HG03342 (cell line): ENCODE data around the gene SOX11.

ENCODE experiments used
- ATAC-seq: cut with Tn5 transposase; IDR thresholded peaks from one replicate; pipeline ENCODE4 v1.9.1; 2021; ENCODE audit warnings: mild to moderate bottlenecking, moderate library complexity; ENCODE audit not compliant: unreplicated experiment

SOX11 gene

DNA sequence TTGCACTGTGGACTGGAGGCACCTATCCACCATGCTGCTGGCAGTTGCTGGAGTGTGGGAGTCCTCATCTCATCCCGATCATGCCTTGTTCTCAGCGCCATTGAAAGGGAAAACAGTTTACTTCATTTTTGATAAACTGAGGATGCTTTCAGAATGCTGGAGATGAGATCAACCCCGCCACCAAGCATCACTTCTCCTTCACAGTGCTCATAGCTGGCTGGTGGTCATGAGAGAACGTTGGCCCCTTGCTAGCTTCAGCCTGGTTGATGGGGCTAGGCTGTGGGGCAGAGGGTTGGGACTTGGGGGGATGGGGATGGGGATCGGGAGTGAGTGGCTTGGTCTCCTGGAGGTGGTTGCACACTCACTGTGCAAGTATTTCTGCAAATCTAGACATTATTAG lies 30.1 kb downstream of the SOX11 start:
- no peak for ATAC-seq

DNA sequence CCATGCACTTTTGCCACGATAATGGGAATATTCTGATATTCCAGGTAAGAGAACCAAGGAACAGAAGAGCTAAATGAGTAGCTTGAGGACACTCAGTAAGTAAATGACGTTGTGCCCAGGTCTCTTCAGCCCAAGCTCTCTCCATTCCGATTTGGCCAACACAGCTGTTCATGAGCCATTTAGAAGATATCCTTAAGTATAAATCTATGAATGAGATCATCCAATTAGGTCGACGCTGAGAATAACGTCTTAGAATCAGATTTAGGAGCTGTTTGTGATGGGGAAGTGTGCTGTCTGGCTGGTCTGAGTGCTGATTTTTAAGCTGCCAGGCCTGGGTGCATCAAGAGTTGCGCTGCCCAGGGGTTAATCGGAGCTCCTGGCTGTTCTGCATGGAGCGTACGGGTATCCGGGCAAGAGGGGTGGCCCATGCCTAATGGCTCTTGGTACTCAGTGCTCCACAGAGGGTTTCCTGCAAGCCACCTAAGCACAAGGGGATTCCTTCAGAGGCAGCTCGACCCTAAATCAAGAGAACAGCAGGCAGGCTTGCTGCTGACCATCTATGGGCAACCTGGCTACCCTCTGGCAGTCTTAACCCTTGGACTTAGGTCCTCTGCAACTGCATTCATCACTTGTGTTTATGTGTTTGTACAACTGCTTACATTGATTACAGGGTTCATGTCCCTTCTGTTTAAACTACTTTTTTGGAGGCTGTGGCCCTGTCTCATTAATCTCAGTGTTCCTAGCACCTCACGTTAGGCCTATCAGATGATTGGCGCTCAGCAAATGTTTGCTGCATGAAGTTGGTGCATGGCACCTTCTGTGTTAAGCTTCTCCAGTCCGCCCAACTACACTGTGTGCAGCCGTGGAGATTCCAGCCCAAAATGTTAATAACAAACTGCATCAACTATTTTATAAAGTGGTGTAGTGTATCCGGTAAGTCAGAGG lies 31.9 kb downstream of the SOX11 start:
- no peak for ATAC-seq

DNA sequence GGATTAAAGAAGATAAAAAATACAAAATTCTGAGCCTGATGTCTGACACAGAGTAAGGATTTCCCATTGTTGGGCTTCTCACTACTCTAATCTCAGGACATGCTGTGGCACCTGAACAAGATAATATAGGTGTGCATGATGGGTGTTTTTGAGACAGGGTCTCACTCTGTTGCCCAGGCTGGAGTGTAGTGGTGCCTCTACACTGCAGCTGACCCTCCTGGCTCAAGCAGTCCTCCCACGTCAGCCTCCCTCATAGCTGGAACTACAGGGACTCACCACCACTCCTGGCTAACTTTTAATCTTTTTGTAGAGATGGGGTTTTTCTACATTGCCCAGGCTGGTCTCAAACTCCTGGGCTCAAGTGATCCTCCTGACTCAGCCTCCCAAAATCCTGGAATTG lies 32.9 kb downstream of the SOX11 start:
- no peak for ATAC-seq

DNA sequence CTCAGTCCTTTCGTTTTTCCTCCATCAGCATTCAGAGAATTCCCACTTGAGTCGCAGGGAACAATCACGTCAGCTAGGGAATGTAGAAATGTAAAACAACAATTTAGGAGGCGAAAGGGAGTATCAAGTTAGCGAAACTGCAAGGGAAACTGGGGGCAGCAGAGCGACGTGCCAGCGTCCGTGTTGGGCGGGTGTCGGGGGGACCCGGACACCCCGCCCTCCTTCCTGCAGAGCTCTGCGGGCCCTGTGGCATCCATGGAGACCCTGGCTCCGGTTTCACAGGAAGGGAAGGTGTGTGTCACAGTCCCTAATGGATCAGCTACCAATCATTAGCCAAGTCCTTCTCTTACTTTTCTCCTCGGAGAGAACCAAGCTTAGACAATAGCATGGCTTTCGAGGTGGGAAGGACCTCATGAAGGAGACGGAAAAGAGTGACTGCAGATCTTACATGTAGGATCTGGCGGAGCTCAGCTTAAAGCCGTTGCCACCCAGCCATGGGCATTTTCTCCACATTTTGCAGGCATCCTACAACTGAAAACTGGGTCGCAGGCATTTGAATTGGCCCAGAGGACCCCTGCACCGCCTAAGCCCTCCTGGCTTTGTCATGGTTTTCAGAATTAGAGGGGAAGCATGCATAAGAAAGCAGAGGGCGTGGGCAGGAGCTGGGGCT lies 33.7 kb downstream of the SOX11 start:
- ATAC-seq, result no peak

DNA sequence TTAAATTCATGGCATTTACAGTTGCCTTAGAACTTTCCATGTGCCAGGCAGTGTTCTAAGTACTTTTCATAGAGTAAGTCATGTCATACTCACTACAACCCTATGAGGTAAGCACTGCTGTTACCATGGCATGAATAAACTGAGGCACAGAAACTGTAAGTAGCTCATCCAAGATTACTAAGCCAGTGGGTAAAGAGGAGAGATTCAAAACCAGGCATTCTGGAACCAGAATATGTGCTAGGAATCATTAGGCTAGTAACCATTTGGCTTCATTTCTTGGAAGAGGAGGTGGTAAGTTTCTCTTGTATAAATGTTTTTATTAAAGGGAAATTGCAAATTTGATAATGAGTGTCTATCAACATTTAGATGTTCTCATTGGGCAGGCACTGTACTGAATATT lies 35.1 kb downstream of the SOX11 start:
- ATAC-seq, result no peak

DNA sequence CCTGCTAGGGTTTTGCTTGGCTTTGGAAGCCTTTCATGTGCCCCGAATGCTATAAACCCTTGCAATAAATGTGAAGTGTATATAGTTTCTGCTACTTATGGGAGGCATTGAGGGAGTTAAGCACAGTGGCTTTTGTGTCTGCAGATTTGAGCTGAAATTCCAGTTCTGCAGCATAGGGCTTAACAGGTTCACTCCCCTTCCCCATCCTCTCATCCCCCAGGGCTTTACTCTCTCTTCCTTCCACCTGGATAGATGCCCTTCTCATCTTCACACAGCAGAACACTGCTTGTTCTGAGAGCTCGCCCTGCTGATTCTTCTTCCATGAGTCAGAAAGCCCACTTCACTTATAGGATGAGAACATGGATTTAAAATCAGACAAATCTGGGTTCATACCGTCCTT lies 37.2 kb downstream of the SOX11 start:
- ATAC-seq, result no peak

DNA sequence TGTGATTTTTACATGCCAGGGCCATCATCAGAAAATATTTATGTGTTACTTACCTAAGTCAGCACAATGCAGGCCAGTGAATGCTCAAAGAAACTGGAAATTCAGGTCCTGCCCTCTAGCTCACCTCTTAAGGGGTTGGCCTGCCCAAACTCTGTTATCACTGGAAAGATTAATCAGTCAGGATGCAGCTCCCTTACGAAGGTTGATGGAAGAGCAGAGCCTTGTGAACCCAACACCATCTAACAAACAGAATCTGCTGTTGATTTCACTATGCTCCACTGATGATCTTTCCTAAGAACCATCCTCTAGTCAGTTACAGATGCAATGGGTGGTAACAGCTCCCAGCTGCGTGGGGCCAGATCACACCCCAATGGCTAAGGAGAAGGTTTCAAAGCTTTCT lies 38.2 kb downstream of the SOX11 start:
- no peak for ATAC-seq

DNA sequence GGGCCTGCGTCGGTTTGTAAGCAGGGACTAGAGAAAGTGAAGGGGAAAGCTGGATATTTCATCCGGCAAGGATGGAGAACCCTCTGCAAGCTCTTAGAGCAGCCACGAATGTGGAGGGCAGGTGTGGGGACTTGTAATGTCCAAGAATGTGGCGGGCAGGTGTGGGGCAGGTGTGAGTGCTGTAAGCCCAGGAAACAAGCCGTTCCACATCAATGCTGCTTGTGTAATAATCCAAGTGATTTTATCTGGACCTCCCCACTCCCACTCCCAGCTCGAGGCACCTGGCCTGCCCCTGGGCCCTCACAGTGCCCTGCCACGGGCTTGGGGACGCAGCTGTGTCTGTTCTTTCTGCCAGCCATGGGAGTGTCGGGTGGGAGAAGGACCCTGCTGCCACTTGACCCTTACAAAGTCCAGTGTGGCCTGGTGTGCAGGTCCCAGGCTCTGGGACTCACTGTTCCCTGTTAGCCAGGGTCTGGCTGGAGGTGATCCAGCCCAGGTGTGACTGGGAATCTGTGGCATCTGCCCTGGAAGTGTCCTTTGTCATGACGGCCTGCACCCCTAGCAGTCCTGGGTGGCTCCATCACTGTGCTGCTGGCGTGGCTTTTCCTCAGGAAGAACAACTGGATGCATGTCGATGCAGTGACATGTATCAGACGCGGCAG lies 42.8 kb downstream of the SOX11 start:
- no peak for ATAC-seq

DNA sequence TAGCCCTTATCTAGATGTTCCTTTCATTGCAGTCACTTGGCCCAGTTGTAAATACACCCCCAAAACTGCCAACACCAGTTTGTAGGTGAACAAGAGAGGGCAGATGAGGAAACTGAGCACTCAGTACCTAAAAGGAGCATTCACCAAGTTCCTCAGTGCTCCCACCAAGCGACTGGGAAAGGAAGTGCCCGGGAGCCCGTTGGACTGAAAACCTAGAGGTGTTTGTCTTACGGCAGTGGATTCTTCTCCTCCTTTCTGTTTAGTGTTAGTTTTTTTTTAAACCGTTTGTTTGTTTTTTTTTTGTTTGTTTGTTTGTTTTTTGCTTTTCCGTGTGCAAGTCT lies 43.3 kb downstream of the SOX11 start:
- ATAC-seq, result no peak

DNA sequence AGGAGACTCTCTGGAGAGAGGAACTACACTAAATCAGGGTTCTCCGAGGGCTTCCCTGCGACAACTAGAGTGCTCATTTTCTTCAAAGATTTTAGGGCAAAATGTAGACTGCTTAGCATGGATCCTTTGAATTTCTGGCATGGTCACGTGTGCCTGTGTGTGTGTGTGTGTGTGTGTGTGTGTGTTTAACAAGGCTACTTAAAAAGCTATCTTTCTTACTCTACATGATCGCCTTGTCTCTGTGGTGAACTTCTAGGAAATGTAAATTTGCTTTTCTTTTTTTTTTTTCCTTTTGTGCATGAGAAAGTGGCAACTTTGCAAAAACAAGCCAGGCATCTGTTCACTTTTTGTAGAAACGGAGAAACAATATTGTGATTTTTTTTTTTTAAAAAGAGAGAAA lies 43.9 kb downstream of the SOX11 start:
- ATAC-seq, result no peak

DNA sequence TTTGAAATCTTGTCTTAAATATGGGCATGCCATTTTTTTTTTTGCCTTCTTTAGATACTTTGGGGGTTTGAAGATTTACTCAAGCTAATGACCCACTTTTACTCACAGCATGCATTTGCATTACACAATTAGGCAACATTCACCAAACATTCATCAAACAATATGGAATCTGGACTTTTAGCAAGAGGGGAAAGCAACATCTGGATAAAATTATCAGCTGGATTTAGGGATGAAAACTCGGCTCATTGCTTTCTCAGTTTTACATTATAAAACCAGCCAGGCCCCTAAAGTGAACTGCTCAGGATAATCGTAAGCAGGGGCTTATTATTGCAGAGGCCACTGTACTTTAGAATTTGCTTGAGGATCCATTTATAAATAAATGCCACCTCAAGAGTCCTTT lies 44.7 kb downstream of the SOX11 start:
- ATAC-seq, result no peak

DNA sequence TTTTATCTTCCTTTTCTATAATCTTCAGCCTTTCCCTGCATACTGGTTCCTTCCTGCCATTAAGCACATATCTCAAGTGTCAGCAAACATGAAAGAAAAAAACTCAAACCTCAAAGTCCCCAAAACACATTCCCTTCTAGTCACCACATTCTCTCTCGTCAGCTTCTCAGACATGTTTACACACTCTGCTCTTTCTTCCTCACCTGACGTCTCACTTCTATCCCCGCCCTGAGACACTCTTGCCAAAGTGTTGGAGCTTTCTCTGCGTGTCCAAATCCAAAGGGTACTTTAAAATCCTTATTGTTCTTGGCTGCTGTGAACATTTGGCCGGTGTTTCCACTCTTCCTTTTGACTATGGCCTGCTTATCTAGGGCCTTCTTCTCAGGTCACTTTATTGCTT lies 47.9 kb downstream of the SOX11 start:
- ATAC-seq, result no peak

DNA sequence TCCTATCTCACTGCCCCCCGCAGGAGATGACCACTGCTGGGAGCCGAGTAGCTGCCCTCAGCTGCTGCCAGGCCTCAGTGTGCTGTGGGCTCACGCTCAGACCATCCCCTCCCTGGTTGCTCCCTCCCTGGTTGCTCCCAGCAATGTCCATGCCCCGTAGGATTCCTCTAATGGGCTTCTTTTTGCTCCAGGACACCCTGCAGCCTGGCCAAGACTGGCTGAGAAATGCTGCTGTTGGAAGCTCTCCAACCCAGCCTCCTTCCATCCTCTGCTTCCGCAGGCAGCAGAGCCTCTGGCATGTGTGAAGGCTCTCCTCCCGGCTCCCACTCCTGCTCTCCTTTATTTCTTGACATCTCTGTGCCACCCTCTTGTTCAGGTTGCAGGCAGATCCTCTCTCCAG lies 48.6 kb downstream of the SOX11 start:
- no peak for ATAC-seq

DNA sequence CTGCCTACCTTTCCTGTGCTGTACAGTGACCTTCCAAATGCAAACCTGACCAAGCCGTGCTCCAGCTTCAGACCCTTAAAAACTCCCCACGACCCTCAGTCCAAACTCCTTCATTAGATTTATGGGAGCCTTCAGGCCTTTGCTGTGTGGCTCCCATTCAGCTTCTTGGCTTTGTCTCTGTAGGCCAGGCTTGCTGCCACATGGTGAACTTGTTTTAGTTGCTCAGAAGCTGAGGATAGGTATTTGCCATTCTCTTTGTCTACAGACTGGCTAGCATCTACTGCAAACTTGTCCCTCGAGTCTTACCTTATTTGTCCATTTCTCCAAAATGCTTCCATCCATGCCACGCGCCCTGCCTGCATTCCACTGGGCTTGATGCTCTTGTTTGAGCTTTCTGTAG lies 49.1 kb downstream of the SOX11 start:
- no peak for ATAC-seq

DNA sequence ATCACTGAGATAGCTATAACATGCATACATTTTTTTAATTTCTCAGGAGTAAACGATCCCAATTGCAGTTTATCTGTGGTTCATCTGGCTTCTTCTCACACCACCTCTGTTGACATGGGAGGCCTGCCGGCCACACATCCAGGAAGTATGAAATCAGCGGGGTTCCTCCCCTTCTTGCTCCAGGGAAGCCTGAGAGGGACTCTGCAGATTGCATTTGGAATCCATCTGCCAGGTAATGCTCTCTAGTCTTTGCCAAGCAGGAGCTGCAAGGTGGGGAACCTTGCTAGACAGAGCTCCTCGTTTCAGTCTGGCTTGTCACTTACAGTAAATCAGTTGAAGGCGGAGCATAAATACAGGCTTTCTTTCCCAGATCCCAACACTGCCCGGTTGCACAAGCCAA lies 49.9 kb downstream of the SOX11 start:
- ATAC-seq, result no peak

DNA sequence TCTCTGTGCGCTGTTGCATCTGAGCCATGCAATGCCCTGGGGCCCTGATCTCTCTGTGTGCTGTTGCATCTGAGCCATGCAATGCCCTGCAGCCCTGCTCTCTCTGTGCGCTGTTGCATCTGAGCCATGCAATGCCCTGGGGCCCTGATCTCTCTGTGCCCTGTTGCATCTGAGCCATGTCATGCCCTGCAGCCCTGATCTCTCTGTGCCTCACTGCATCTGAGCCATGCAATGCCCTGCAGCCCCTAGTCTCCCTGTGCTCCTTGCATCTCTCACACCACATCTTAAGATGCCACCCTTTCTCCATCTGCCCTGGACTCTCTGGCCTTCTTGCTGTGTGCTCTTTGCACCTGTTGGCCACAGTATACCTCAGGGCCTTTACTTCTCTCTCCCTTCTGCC lies 56.2 kb downstream of the SOX11 start:
- ATAC-seq, result no peak

DNA sequence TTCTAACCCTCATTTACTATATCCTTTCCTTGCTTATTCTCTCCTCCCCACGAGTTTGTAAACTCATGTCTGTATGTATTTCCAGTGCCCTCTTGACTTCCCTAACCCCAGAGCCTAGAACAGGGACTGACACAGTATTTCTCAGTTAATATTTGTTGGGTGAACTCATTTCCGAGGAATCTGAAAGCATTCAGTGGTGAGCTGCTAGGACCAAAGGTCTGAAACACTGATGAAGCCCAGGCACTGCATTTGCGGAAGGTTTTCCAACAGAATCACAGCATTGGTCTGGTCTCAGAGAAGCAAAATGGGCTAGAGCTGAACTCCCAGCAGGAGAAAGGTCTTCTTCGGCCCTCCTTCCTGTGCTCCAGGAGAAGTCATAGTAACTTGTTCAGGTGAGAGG lies 56.8 kb downstream of the SOX11 start:
- ATAC-seq, result no peak

DNA sequence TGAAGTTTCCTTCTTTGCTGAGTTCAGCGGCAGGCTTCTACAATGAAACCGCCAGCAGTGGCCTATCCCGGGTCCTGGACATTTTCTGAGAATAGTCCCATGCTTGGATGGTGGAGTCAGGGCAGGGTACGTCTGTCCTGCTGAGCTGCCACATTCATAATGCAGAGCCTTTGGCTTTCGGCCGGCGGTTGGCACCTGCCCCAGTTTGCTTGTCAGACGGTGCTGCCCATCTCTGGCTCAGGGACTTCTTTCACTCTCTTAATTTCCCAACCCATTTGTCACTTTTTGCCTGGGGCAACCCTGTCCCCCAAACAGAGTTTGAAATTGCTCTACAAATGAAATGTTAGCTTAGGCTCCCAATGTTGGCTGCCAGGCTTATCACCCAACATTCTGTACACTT lies 57.2 kb downstream of the SOX11 start:
- ATAC-seq, result no peak
